ENCODE results near the gene CHD6. TPM values are rescaled to one million over a fixed set of nuclear protein-coding genes. Genes with fewer than 3 reads are reported as not detected.

The CHD6 gene
- total and polyA plus RNA-seq, 2 of the 13 experiments (the other 11 are each of a cell fraction or from before 2014, with no cell fraction given) = 14.4 to 52.0 TPM

- no peak for TF ChIP-seq ZBTB20 (CRISPR knock-in tag; IDR thresholded peaks at IDR 0.05; ENCODE audit: borderline replicate concordance, low read depth)
- TF ChIP-seq, protein P1, sequence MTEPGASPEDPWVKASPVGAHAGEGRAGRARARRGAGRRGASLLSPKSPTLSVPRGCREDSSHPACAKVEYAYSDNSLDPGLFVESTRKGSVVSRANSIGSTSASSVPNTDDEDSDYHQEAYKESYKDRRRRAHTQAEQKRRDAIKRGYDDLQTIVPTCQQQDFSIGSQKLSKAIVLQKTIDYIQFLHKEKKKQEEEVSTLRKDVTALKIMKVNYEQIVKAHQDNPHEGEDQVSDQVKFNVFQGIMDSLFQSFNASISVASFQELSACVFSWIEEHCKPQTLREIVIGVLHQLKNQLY (CRISPR knock-in tag; IDR thresholded peaks at IDR 0.05) = no peak
- no peak for TF ChIP-seq ZFYVE20 (CRISPR knock-in tag; IDR thresholded peaks at IDR 0.05; ENCODE audit: borderline replicate concordance, low read depth)
- no peak for TF ChIP-seq ZBTB7A (CRISPR knock-in tag; IDR thresholded peaks at IDR 0.05)
- TF ChIP-seq NR2F6 (IDR thresholded peaks at IDR 0.05) = no peak
- no peak for TF ChIP-seq NR2F6 (CRISPR knock-in tag; IDR thresholded peaks at IDR 0.05)
- no peak for TF ChIP-seq ATF1 (CRISPR knock-in tag; IDR thresholded peaks at IDR 0.05)
- no peak for TF ChIP-seq SIN3A (IDR thresholded peaks at IDR 0.05; ENCODE audit: borderline replicate concordance, low read depth, low read length)
- TF ChIP-seq GATAD2A (CRISPR knock-in tag; IDR thresholded peaks at IDR 0.05) = peak; percentile 41
- 0 out of 2 replicates have a peak, but pooled peaks have one; percentile 15 for TF ChIP-seq ZNF331 (CRISPR knock-in tag; IDR thresholded peaks at IDR 0.05)
- peak; percentile 36; the same call in 1 of the 2 replicates for TF ChIP-seq RARA (CRISPR knock-in tag; IDR thresholded peaks at IDR 0.05)
These were observed 32.2 kb upstream of the CHD6 start (continued) for GRCh38 chr20:41650231-41650948.

GRCh38 chr20:41649489-41649888 is 31.3 kb upstream of the CHD6 start:
- TF ChIP-seq, protein P2, sequence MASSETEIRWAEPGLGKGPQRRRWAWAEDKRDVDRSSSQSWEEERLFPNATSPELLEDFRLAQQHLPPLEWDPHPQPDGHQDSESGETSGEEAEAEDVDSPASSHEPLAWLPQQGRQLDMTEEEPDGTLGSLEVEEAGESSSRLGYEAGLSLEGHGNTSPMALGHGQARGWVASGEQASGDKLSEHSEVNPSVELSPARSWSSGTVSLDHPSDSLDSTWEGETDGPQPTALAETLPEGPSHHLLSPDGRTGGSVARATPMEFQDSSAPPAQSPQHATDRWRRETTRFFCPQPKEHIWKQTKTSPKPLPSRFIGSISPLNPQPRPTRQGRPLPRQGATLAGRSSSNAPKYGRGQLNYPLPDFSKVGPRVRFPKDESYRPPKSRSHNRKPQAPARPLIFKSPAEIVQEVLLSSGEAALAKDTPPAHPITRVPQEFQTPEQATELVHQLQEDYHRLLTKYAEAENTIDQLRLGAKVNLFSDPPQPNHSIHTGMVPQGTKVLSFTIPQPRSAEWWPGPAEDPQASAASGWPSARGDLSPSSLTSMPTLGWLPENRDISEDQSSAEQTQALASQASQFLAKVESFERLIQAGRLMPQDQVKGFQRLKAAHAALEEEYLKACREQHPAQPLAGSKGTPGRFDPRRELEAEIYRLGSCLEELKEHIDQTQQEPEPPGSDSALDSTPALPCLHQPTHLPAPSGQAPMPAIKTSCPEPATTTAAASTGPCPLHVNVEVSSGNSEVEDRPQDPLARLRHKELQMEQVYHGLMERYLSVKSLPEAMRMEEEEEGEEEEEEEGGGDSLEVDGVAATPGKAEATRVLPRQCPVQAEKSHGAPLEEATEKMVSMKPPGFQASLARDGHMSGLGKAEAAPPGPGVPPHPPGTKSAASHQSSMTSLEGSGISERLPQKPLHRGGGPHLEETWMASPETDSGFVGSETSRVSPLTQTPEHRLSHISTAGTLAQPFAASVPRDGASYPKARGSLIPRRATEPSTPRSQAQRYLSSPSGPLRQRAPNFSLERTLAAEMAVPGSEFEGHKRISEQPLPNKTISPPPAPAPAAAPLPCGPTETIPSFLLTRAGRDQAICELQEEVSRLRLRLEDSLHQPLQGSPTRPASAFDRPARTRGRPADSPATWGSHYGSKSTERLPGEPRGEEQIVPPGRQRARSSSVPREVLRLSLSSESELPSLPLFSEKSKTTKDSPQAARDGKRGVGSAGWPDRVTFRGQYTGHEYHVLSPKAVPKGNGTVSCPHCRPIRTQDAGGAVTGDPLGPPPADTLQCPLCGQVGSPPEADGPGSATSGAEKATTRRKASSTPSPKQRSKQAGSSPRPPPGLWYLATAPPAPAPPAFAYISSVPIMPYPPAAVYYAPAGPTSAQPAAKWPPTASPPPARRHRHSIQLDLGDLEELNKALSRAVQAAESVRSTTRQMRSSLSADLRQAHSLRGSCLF (CRISPR knock-in tag; IDR thresholded peaks at IDR 0.05; ENCODE audit: borderline replicate concordance) = no peak
- no peak for TF ChIP-seq ZBTB7B (CRISPR knock-in tag; IDR thresholded peaks at IDR 0.05)
- TF ChIP-seq RAD21 (CRISPR knock-in tag; IDR thresholded peaks at IDR 0.05) = no peak
- no peak for TF ChIP-seq ZNF775 (CRISPR knock-in tag; IDR thresholded peaks at IDR 0.05; ENCODE audit: borderline replicate concordance)
- TF ChIP-seq ZBTB25 (CRISPR knock-in tag; IDR thresholded peaks at IDR 0.05) = no peak
- TF ChIP-seq ZNF124 (CRISPR knock-in tag; IDR thresholded peaks at IDR 0.05) = no peak
- Histone ChIP-seq H3K79me2 (ENCODE audit: insufficient read depth, low read length) (no peaks in the 10 kb centered on the region), H3K4me1 (ENCODE audit: insufficient read depth, low read length) (peaks cover 11% of the 10 kb centered on the region), H3K27me3 (ENCODE audit: control insufficient read depth in 1 of 2, insufficient read depth in 2 of 2, low read length in 2 of 2) (peaks cover 2 to 5% of the 10 kb centered on the region in 2 experiments; a peak in 1 of 5 replicates), H4K20me1 (ENCODE audit: insufficient read depth, low read length) (no peaks in the 10 kb centered on the region), H3K36me3 (replicated peaks in 1 of 2; ENCODE audit: control insufficient read depth in 1 of 2, insufficient read depth in 2 of 2, low read length in 2 of 2) (no peaks in the 10 kb centered on the region), H3K4me3 (replicated peaks in 1 of 3; ENCODE audit: insufficient read depth in 1 of 3, low read depth in 2 of 3, low read length in 3 of 3) (no peak overlapping the region), H3K27ac (ENCODE audit: extremely low read length, insufficient read depth, low read length) (no peak overlapping the region), H3K9me3 (ENCODE audit: low read length) (no peaks in the 10 kb centered on the region), H2AFZ (ENCODE audit: low read length) (no peak overlapping the region), H3K9ac (ENCODE audit: insufficient read depth, low read depth, low read length) (no peak overlapping the region), H3K4me2 (ENCODE audit: low read depth, low read length) (no peak overlapping the region)
- ChIA-PET CTCF (ENCODE audit: low intra/inter-chr PET ratio, low total read pairs) (no interaction called here), POLR2A (no interaction called here)
- no peak for DNase-seq (ENCODE audit: low spot score)
- no peak for ATAC-seq
- in situ Hi-C loops (cut with HindIII; ENCODE audit: extremely low pct_ligation_motif_present, low pct_unique_long_range_greater_than_20kb) = no loop called here
- no TSS peak for BruUV-seq (replicated peaks)
- WGBS (ENCODE audit: low lambda C conversion rate) = 13% methylated on average over 3 of the region's 3 CpGs
- intact Hi-C loops (cut with micrococcal nuclease; ENCODE audit: unreplicated experiment) = no loop called here
- FAIRE-seq = no peak

Data from HepG2 (cell line).